Measurements from ENCODE around the gene CSNK1G2. TPM values are rescaled to one million over a fixed set of nuclear protein-coding genes. Genes with fewer than 3 reads are reported as not detected.

CSNK1G2 gene
- total RNA-seq, 1 donor from 2014 or later = 35.0 TPM

DNA sequence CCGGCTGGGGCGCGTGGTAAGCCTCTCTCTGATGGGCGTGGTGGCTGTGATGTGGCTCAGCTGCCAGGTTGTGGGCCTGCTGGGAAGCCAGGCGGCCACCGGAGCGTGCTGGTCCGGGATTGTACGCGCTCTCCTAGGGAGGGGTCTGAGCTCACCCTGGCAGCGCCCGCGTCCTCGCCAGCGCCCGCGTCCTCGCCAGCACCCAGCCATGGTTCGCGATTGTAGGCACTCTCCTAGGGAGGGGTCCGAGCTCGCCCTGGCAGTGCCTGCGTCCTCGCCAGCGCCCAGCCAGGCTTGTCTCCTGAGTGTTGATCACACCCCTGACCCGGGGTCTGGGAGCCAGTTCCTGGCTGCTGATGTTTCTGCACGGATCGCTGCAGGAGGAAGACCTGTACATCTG, 22.0 kb upstream of the CSNK1G2 start:
- DNase-seq = no peak

DNA sequence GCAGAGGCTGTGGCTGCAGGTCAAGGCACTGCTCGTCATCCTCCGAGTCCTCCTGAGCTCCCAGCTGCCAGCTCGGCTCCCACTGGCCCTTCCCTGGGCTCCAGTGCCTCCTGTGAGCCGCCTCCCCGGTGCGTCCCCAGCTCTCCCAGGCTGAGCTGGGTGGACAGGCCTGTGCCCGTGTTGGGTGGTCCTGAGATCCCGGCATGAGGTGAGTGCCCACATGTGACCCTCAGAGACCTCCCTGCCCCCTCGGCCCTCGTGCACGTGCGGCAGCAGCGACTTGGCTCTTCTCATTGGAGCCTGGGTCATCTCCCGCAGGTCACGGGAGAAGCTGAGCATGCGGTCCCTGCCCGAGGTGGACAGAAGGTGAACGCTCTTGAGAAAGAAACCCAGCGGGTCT, 20.3 kb upstream of the CSNK1G2 start:
- DNase-seq = no peak

DNA sequence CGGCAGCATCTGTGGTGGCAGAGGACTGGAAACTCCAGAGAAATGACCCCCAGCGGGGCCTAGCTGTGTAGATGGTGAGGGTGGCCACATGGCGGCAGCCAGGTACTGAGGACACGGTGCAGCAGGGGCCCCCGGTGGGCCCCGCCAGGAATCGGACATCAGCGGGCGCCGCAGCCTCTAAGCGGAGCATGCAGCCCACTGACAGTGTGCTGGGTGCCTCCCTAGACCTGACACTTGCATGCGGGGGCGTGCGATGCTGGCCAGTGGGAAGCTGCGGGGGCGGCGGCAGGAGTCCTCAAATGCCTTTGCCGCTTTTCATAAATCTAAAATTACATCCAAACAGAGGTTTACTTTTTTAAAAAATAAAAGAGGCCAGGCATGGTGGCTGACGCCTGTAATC, 19.6 kb upstream of the CSNK1G2 start:
- DNase-seq = no peak

DNA sequence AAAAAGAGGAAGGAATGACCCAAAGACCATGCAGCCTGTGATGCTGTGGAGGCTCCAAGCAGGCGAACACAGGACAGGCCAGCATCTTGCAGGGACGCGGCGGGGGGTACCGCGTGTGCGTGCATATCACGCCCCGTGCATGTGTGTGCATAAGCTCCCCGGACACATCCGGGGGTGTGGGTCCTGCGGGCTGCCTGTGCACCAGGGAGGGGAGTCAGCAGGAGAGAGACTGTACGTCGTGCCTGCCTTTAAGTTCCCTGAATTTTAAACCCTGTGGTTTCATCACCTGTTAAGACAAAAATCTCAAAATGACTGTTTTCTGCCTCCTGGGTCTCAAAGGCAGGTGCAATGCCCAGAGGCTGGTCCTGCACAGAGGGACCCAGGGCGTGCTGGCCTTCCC, 19.1 kb upstream of the CSNK1G2 start:
- DNase-seq = no peak

DNA sequence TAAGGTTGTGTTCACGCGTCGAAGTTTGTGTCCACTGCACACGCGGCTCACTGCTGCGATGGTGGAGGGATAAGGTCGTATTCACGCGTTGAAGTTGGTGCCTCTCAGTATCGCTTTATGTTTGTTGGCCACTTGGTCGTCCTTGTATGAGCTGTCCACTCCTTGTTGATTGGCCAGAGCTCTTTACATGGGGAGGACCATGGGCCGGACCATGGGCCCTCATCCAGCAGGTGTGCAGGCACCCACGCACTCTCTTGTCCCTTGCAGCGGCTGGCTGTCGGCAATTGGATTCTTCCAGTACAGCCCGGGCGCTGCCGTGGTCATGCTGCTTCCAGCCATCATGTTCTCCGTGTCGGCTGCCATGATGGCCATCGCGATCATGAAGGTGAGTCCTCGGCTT, 18.2 kb upstream of the CSNK1G2 start:
- DNase-seq = no peak

DNA sequence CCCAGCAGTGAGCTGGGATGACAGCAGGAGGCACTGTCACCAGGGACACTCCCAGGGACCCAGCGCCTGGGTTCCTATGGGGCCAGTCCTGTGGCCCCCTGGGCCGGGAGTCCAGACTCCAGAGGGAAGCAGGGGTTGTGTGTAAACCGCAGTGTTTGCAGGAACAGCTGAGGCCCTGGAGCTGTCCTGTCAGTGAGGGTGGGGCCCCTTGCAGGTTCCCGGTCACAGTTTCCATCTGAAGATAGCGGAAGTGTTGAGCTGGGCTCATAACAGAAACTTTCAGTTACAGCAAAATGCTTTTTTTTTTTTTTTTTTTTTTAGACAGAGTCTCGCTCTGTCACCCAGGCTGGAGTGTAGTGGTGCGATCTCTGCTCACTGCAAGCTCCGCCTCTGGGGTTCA, 17.7 kb upstream of the CSNK1G2 start:
- no peak for DNase-seq

DNA sequence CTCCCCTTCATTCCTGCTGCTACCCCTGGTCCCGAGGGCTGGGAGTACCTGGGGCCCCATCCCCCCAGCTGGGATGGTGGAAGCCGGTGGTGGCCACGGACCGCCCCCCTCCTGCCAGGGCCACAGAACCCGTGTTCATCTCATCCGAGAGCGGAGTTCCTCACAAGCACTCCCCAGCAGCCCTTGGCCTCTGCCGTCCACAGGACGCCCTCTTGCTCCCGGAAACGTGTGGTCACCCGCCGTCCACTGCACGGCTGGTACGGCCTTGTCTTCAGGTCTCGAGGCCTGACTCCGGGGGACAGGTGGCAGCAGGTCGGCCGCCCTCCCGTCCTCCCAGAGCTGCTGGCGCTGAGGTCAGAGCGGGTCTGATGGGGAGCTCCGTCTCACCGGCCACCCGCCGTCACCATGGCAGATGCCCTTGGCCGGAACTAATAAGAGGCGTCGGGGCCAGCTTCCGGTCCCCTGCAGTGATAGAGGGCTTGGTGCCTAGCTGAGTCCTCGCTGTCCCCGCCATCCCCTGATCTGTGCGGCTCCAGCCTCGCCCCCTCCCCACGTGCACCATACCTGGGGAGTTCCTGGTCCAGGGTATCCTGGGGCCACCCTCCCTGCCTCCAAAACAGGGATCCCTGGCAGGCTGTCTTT, 16.5 kb upstream of the CSNK1G2 start:
- DNase-seq = no peak

DNA sequence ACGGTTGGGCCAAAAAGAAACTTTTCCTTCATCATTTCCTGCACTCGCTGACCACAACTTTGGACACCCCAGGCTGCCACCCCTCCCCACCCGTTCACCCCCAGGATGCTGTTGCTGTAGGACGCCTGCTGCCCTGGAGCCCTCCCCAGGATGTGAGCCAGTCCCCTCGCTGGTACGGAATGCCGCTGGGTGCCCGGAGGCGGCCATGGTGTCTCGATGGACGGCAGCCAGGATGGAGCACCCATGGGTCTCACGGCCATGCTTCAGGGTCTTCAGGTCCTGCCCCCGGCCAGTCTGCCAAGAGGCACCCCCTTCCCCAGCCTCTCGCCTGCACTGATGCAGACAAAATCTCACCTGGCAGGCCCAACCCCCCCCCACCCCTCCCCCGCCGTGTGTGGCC, 15.4 kb upstream of the CSNK1G2 start:
- no peak for DNase-seq

DNA sequence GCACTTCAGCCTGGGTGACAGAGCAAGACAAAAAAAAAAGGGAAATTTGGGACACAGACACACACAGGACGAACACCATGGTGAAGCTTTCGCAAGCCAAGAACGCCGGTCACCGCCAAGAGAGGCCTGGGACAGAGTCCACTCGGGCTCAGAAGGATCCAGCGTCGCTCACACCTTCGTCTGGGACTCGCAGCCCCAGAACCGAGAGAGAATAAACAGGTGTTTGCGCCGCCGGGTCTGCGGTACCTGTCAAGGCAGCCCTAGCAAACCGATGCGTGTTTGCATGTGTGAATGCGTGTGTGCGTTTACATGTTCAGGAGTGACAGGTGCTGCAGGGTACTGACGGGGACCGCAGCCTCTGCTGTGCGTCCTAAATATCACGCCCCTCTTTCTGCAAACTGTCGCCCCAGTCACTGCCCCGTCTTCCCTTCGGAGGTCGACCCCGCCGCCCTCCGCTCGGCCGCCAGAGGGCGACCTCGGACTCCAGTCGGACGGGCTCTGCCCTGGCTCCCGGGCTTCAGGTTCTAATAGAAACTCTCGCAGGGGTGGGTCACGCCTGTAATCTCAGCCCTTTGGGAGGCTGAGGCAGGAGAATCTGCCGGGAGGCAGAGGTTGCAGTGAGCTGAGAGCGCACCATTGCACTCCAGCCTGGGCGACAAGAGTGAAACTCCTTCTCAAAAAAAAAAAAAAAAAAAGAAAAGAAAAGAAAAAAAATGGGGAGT, 11.8 kb upstream of the CSNK1G2 start:
- peak; percentile 15 for DNase-seq

DNA sequence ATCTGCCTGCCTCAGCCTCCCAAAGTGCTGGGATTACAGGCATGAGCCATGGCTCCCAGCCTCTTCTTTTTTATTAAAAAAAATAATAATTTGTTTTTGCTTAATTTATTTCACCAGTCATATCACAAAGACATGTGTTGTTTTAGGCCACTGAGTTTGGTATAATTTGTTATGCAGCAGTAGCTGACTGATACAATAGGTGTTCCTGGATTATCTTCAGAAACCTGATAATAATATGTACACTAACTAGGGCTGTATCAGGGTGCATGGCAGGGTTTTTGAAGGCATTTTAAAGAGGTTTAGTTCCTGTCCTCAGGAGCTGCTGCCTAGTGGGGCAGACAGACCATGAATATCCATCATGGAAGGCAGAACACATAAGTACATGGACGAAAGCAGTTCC, 9.5 kb upstream of the CSNK1G2 start:
- DNase-seq = no peak

DNA sequence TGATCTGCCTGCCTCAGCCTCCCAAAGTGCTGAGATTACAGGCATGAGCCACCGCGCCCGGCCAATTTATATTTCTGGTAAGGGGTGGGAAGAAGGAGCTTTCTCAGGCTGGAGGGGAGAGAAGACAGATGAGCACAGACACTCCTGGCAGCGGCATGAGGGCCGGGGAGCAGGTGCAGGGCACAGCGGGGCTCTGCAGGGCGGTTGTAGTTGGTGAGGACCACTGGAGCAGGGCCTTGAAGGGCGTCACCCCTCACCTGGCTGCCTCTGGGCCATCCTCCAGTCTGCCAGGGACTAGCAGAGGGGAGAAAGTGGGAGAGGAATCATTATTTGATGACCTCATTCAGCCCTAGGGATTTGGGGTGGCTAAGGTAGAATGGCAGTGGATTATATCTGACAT, 8.6 kb upstream of the CSNK1G2 start:
- DNase-seq = no peak

DNA sequence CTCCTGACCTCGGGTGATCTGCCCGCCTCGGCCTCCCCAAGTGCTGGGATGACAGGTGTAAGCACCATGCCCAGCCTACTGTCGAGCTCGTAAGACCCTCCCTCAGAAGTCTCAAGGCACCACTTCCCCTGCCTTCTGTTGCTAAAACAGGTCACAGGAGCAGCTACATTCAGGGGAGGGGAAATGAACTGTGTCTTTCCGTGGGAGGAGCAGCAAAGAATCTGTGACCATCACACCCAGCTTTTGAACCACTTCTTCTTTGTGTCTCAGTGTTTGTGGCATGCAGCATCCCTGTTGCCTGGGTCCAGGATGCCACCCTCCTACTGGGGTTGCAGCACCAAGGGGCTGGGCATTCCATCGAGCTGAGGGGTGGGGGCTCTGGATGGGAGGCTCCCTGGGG, 7.7 kb upstream of the CSNK1G2 start:
- no peak for DNase-seq

DNA sequence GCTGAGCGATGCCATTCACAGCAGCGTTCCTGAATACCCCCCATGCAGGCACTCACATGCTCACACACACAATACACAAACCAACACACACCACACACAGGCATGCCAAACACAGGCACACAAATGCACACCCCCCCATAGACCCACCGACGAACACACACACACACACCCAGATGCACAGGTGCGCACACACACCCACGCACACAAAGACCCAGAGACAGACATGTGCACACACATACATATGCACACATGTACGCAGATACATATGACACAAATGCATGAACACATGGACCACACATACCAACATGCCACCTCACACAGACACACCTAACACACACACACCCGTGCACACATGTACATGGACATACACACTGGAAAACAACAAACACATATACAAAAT, 7.0 kb upstream of the CSNK1G2 start:
- DNase-seq = no peak

DNA sequence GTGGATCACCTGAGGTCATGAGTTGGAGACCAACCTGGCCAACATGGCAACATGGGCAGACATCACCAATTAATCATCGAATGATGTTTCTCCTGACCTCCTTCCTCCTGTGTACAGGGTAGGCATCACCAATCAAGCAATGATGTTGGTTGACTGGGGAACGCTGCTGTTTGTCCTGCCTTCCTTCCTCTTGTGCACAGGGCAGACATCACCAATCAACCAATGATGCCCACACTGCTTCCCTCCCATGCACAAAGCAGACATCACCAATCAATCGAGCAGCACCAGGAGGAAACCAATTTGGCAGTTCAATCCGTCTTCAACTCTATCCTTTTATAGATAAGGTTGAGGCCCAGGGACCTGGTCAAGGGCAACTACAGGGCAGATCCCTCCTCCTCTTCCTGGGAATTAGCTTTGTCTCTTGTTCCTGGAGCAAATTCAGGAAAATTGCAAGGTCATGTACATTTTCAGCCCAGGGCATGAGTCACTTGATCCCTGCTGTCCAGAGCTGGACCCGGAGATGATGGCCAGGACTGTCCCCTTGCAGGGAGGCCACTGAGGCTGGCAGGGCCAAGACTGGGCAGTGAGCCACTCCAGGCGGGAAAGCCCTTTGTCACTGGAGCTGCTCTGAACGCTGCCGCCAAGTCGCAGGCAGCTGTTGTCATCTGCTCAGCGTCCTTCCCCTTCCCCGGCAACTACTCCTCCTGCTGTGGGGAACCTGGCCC, 5.3 kb upstream of the CSNK1G2 start:
- DNase-seq = no peak

DNA sequence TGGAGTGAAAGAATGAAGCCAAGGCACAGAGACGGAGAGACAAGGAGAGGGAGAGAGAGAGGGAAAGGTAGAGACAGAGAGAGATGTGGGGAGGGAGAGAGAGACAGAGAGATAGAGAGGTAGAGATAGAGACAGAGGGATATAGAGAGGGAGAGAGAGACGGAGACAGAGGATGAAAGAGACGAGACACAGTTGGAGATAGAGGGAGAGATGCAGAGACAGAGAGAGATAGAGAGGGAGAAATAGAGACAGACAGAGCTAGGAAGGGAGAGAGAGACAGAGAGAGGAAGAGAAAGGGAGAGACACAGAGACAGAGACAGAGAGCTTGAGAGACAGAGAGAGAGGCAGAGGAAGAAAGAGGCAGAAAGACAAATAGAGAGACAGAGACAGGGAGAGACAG, 4.5 kb upstream of the CSNK1G2 start:
- no peak for DNase-seq

DNA sequence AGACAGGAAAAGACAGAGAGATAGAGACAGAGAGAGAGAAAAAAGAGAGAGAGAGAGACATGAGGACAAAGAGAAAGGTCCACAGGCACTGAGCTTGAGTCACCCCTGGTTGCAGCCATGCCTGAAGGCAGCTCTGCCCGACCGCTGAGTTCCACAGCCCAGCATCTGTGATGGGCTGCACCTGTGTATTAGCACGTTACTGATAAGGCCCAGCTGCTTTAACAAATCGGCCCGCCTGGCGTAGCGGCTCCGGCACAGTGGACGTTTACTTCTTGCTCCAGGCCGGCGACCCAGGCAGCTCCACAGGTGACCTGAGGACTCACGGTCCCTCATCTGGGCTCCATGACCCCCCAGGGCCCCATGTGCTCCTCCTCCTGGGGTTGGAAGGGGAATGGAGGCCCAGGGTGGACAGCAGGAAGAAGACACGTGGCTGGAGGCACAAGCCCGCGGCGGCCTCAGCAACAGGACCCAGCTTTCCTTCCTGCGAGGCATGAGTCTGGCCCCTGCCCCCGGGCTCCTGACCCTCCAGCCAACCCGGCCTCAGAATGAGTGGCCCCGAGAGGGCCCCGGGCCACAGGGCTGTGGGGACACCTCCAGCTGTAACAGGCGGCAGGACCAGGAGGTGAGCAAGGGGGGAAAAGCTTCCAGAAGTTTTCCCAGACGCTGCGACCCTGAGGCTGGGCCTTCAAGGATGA, 3.9 kb upstream of the CSNK1G2 start:
- DNase-seq = no peak

DNA sequence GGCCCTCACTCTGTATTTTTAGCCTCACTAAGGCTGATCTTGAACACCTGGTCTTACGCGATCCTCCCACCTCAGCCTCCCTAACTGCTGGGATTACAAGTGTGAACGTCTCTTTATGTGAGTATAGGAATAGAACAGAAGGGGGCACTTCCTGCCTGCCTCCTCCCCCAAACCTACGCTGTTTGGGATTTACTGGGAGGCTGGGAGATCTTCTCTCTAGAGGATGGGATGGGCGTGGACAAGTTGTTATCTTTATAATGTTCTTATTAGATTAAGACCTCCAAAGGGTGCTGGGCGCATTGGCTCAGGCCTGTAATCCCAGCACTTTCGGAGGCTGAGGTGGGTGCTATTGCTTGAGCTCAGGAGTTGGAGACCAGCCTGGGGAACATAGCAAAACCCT, 2.9 kb upstream of the CSNK1G2 start:
- DNase-seq = no peak

DNA sequence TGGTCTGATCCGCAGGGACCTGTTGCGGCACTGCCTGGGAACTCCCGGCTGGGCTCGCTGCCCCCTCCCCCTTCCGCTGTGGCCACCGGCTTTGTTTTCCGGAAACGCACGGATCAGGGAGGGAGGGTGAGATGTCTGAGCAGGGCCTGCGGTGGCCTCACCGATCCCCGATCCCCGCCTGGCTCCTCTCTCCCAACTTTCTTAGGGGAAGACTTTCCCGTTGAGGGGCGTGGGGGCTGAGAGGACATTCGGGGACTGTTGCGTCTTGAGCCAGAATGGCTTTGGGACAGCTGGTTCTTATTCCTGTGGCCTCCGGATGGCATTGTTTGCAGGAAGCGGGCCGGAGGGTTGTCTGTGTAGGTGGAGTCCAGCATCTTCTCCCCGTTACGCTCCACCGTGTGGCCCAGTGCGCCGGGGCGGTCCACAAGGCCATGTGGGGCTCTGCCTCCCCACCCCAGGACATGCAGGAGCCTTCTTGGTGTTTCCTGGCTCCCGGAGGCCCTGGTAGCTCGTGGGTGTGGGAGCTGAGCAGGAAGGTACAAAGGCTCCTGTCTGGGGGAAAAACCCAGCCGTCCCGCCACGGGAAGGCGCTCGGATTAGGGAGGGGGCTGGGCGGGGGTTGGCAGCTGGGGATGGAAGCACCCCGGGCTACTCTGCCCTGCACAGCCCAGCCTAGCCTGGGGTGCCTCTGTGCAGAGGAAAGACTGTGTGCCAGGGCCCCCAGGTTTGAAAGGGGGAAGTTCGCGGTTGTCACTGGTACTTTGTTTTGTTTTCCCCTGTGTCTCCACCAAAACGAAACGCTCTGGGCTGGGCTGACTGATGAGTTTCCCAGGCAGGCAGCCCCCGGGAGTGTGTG, 1.3 kb downstream of the CSNK1G2 start:
- peak; percentile 49 for DNase-seq

DNA sequence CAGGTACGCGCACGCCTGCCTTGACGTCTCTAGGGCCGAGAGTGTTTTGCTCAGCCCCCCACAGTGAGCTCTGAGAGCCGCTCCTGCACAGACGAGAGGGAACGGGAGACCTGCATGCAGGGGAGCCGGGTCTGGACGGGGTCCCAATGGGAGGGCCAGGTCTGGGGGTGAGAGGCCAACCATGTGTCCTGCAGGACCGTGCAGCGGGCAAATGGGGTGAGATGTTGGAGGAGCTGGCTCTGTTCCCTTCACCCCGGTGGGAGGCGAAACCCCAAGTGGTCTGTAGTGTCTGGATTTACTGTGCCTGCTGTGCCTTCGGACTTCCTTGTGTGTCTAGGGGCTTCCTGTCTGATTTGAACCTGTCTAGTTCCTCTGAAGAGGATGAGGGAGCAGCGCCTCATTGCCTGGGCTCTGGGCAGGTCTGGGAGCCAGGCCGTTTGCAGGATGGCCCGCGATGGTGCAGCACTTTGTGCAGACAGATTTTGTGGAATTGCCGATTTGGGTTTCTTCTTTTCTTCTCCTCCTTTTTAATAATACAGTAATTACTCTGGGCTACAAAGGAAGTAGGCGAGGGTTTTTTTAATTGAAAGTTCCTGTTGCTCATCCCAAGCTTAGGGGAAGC, 2.1 kb downstream of the CSNK1G2 start:
- DNase-seq = no peak

DNA sequence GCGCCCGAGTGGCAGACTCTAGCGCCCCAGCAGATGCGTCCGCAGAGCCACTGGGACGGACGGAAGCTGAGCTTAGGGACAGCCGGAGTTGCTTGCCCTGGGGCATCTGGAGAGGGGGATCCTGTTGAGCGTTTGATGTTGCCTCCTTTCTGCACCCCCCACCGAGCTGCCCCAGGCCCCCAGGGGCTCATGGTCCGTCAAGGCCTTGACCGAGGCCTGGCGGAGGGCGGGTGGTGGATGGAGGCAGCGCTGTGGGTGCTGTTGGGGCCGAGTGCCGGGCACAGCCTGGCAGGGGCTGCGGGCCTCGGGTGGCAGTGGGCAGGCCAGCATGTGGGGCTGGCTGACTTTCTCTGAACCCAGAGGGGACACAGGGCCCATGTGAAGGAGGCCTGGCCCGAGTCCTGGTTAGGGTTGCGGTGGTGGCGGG, 2.7 kb downstream of the CSNK1G2 start:
- no peak for DNase-seq

DNA sequence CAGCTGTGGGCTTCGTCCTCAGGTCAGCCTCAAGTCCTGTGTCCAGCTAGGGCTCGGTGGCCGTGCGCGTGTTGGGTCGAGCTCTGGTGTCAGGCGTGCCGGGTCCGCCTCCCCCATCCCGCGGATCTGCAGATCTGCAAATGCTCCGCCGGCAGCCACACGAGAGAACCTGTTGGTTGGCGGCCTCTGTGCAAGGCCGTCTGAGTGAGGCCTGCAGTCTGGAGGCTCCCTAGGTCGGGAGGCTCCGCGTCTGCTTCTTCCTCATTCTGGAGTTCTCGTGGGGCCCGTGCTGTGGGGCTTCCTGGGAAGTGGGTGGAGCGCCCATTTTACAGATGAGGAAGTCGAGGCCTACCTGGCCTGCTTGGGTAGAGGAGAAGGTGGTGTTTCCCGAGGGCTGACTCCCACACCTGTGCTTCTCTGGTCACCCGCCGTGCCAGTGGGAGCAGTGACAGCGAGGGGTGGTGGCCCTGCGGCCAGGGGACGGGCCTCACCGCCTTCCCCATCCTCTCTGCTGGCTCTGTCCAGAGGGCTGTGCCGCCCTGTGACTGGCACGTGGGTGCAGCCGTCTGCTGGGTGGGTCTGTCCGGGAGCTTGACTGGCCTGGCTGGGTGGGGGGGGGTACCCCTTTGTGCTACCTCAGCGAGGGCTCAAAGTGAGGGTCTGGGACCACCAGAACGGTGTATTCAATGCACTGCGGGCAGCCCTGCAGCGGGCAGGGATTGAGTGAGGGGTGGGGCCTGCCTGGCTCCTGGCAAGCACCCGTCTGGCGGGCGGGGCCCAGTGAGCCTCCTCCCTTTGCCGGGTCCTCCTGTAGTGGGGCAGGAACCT, 3.3 kb downstream of the CSNK1G2 start:
- DNase-seq = no peak
